Forelimb muscle (tissue), 1 donor: ENCODE data around the gene PTPRC. TPM values are rescaled to one million over a fixed set of nuclear protein-coding genes. Genes with fewer than 3 reads are reported as not detected.

Experiments
- polyA plus RNA-seq: library from polyadenylated mRNA; unstranded; fragments of 120-200 nt; gene quantifications from one replicate; pipeline ENCODE4 v1.2.1, GENCODE V29; 2013; ENCODE audit not compliant: insufficient read length

Gene PTPRC
- polyA plus RNA-seq, 1 donor: 5.0 TPM

Other genes starting within 250 kb of the PTPRC start
- not detected for gene ATP6V1G3, start 98.4 kb upstream of the PTPRC start, polyA plus RNA-seq